ENCODE measurements around the gene WHRN.

Gene WHRN

DNA sequence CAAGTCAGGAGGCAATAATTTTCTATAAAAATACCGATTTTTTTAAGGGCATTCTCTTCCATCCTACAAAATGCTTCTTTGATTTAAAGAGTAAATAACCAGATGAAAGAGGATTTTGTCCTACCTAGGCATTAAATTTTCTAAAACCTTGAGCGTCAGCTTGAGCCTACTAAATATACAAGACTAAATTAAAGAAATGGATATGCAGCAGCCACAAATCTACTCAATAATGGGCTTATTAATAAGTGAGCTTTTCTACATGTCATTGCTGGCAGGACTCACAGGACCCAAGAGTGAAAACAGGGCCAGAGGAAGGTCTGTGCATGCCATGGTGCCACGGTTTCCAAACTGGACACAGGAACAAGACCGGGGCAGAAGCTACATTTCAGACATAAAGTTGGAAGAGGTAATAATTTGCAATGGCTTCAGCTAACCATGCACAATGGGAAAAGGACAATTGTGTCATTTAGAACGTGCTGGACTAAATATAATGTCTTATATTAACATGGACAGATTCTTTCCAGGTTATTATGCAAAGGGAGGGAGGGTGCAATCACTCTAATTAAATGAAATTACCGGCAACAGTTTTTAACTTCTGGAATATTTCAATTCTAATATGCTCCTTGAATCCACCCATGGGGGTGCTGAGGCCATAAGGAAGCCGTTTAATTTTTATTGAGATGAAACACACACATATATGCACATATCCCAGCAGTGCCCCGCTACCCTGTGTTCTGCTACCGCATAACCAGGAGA lies 5.2 kb downstream of the WHRN start:
- H3K4me3 ChIP-seq (ENCODE audit: low read depth, low read length) = no peak overlapping the region
- H3K9me3 ChIP-seq (ENCODE audit: control insufficient read depth, insufficient read depth, low read length) = no peaks in the 10 kb centered on the region
- H3K9ac ChIP-seq (ENCODE audit: low read depth, low read length) = no peak overlapping the region
- H3K27me3 ChIP-seq (ENCODE audit: control insufficient read depth, insufficient read depth, low read length) = peaks cover 8% of the 10 kb centered on the region
- H3K4me1 ChIP-seq (ENCODE audit: control insufficient read depth, insufficient read depth, low read length) = peaks cover 14% of the 10 kb centered on the region
- no peaks in the 10 kb centered on the region for H3K36me3 ChIP-seq (ENCODE audit: control insufficient read depth, insufficient read depth, low read length)

- H3K36me3 ChIP-seq (ENCODE audit: control insufficient read depth, insufficient read depth, low read length) = no peaks in the 10 kb centered on the region
- H3K4me1 ChIP-seq (ENCODE audit: control insufficient read depth, insufficient read depth, low read length) = peaks cover 14% of the 10 kb centered on the region
These were observed 5.7 kb downstream of the WHRN start for GRCh38 chr9:114499528-114499927.

DNA sequence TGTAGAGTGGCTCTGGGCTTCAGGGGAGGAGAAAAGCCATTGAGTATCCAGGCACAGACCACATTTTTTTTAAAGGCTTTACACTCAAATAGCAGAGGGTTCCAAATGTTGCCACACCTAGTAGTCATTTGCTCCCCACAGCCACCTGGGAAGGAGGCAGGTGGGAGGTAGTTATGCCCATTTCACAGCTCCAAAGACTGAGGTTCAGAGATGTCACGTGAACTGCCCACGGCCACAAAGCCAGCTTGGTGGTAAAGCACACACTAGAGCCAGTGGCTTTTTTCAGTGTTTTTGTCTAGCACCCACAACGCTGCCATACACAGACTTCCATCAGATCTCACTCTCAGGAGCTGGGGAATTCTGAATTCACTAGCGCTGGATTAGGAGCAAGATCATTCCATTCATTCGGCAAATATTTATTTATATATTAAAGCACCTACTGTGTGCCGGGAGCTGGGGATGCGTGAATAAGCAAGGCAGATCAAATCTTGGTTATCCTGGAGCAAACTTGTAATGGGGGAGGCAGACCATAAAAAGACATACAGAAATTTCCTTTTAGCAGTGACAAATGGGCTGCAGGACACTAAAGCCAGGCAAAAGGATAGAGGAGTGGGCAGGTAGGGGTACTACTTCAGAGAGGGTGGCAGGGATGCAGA lies 7.4 kb downstream of the WHRN start:
- H3K36me3 ChIP-seq (ENCODE audit: control insufficient read depth, insufficient read depth, low read length) = no peaks in the 10 kb centered on the region
- H3K4me3 ChIP-seq (ENCODE audit: low read depth, low read length) = no peak overlapping the region
- H3K27me3 ChIP-seq (ENCODE audit: control insufficient read depth, insufficient read depth, low read length) = no peaks in the 10 kb centered on the region
- H3K9ac ChIP-seq (ENCODE audit: low read depth, low read length) = no peak overlapping the region
- peaks cover 13% of the 10 kb centered on the region for H3K4me1 ChIP-seq (ENCODE audit: control insufficient read depth, insufficient read depth, low read length)
- no peaks in the 10 kb centered on the region for H3K9me3 ChIP-seq (ENCODE audit: control insufficient read depth, insufficient read depth, low read length)

More at GRCh38 chr9:114499528-114499927, 5.7 kb downstream of the WHRN start:
- no peak overlapping the region for H3K4me3 ChIP-seq (ENCODE audit: low read depth, low read length)
- no peaks in the 10 kb centered on the region for H3K9me3 ChIP-seq (ENCODE audit: control insufficient read depth, insufficient read depth, low read length)
- no peak overlapping the region for H3K9ac ChIP-seq (ENCODE audit: low read depth, low read length)
- peaks cover 8% of the 10 kb centered on the region for H3K27me3 ChIP-seq (ENCODE audit: control insufficient read depth, insufficient read depth, low read length)

DNA sequence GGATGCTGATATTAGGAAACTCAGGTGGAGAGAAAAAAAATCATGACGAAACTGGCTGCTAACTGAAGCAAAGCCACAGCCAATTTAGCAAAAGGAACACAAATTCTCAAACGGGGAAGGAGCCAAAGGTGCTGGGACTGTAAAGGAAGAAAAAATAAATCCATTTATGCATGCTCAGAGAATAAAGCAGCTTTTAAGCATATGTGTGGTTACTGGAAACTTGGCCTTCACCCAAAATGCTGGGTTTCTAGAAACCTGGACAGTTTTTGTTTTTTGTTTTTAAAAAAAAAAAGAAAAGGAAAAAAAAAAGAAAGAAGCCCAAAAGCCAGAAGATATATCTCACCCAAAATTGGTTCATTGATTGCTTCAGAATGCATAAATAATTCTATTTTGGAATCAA lies 8.0 kb downstream of the WHRN start:
- Histone ChIP-seq H3K4me1 (ENCODE audit: control insufficient read depth, insufficient read depth, low read length) (peaks cover 8% of the 10 kb centered on the region), H3K4me3 (ENCODE audit: low read depth, low read length) (no peak overlapping the region), H3K9me3 (ENCODE audit: control insufficient read depth, insufficient read depth, low read length) (no peaks in the 10 kb centered on the region), H3K9ac (ENCODE audit: low read depth, low read length) (no peak overlapping the region), H3K27me3 (ENCODE audit: control insufficient read depth, insufficient read depth, low read length) (no peaks in the 10 kb centered on the region), H3K36me3 (ENCODE audit: control insufficient read depth, insufficient read depth, low read length) (no peaks in the 10 kb centered on the region)

DNA sequence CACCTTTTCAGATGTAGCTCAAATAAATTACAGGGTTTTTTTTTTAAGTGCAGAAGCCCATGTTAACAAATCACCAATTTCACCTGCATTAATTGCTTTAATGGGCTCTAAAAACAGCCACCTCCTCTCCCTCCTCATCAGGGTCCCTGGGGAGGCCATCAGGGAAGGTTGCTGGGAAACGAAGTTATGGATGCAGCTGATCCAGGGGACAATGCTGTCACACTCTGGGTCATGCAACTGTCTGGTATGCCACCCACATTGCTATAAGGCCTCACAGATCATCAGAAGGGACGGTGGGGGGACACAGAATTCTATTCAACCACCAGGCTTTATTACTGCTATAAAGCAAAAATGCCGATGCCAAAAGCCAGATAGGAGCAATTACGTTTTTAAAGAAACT lies 9.3 kb downstream of the WHRN start:
- Histone ChIP-seq H3K9me3 (ENCODE audit: control insufficient read depth, insufficient read depth, low read length) (no peaks in the 10 kb centered on the region), H3K27me3 (ENCODE audit: control insufficient read depth, insufficient read depth, low read length) (no peaks in the 10 kb centered on the region), H3K4me3 (ENCODE audit: low read depth, low read length) (no peak overlapping the region), H3K36me3 (ENCODE audit: control insufficient read depth, insufficient read depth, low read length) (no peaks in the 10 kb centered on the region), H3K4me1 (ENCODE audit: control insufficient read depth, insufficient read depth, low read length) (no peaks in the 10 kb centered on the region), H3K9ac (ENCODE audit: low read depth, low read length) (no peak overlapping the region)

DNA sequence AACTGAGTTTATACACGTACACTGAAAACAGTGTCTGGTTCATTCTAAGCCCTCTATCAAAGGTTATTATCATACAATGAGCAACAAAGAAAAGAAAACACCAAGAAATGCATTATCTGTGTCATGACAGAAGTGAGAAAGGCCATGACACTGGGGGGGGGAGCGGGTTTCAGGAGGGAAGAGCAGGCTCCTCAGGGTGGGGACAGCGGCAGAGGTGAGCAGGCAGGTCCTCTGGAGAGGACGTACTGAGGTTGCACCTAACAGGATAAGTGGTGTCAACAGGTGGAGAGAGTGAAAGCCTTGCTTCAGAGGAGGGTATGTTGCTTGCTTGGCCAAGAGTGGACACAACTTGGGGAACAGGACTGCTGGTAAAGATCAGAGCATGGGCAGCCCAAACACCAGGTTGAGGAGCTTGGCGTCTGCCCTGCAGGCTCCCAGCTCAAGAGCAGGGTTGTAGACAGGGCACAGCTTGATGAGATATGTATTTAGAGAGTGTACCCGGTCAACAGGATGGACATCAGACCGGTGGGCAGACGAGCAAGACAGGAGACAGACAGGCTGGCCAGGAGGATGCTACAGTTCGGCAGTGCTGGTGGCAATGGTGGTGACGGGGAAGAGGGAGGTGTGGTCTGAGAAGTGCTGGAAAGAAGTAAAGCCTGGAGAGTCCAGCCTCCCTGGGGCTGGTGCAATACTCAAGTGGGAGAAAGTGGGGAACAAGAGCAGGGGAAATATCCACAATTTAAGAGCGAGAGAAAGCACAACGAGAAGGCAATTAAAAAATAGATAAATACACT lies 10.3 kb downstream of the WHRN start:
- H3K36me3 ChIP-seq (ENCODE audit: control insufficient read depth, insufficient read depth, low read length) = no peaks in the 10 kb centered on the region
- no peak overlapping the region for H3K4me3 ChIP-seq (ENCODE audit: low read depth, low read length)
- no peak overlapping the region for H3K9ac ChIP-seq (ENCODE audit: low read depth, low read length)
- H3K4me1 ChIP-seq (ENCODE audit: control insufficient read depth, insufficient read depth, low read length) = no peaks in the 10 kb centered on the region
- no peaks in the 10 kb centered on the region for H3K27me3 ChIP-seq (ENCODE audit: control insufficient read depth, insufficient read depth, low read length)
- no peaks in the 10 kb centered on the region for H3K9me3 ChIP-seq (ENCODE audit: control insufficient read depth, insufficient read depth, low read length)

DNA sequence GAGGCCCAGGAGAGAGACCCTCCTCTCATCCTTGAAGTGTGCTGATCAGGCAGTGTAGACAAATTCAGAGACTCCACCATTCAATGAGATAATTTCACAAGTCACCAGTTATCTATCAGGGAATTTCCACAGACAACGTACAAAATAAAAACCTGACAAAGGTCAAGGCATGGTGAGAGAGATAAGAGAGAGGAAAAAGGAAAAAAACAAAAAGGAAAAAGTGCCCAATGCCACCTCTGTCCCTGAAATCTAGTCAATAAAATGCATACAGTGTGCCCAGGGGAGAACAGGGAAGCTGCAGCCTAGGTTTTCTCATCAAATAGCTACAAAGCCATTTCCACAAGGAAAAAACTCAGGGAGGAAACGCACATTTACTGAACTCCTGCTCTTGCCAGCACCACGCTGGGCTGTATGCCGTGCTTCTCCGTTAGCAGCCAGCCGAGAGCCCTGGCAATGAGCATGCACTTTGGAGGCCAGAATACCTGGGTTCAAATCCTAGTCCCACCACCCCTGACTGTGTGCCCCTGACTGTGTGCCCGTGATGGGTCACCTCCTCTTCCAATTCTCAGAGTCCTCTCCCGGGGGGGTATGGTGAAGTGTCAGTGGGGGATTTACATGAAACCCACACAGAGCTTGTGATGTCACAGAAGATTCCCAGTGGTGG lies 11.6 kb downstream of the WHRN start:
- Histone ChIP-seq H3K9ac (ENCODE audit: low read depth, low read length) (no peak overlapping the region), H3K27me3 (ENCODE audit: control insufficient read depth, insufficient read depth, low read length) (no peaks in the 10 kb centered on the region), H3K36me3 (ENCODE audit: control insufficient read depth, insufficient read depth, low read length) (no peaks in the 10 kb centered on the region), H3K9me3 (ENCODE audit: control insufficient read depth, insufficient read depth, low read length) (no peaks in the 10 kb centered on the region), H3K4me1 (ENCODE audit: control insufficient read depth, insufficient read depth, low read length) (no peaks in the 10 kb centered on the region), H3K4me3 (ENCODE audit: low read depth, low read length) (no peak overlapping the region)

- Histone ChIP-seq H3K27me3 (ENCODE audit: control insufficient read depth, insufficient read depth, low read length) (no peaks in the 10 kb centered on the region), H3K4me3 (ENCODE audit: low read depth, low read length) (no peak overlapping the region)
These were observed 12.3 kb downstream of the WHRN start for GRCh38 chr9:114492991-114493390.

DNA sequence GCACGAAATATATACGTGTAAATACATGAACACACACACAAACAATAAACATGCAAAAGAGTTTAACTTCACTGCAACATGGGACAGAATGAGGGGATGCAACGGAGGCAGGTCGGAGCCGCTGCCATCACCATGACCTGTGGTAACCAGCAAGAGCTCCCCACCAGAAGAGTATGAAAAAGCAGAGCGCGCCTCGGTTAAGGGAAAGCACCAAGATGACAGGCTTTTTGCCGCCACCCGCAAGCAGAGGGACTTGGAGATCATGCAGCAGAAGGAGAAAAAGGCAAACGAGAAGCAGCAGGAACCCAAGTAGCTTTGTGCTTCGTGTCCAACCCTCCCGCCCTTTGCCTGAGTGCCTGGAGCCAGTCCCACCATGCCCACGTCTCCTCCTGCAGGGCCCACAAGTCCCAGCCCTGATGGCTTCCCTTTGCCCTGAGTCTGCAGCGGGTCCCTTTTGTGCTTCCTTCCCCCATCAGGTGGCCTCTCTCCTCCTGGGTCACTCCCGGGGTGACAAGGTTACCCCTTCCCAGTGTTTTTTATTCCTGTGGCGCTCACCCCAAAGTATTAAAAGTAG lies 13.8 kb downstream of the WHRN start:
- H3K4me1 ChIP-seq (ENCODE audit: control insufficient read depth, insufficient read depth, low read length) = no peaks in the 10 kb centered on the region

More at GRCh38 chr9:114492991-114493390, 12.3 kb downstream of the WHRN start:
- no peaks in the 10 kb centered on the region for H3K4me1 ChIP-seq (ENCODE audit: control insufficient read depth, insufficient read depth, low read length)
- no peaks in the 10 kb centered on the region for H3K36me3 ChIP-seq (ENCODE audit: control insufficient read depth, insufficient read depth, low read length)
- H3K9me3 ChIP-seq (ENCODE audit: control insufficient read depth, insufficient read depth, low read length) = no peaks in the 10 kb centered on the region
- no peak overlapping the region for H3K9ac ChIP-seq (ENCODE audit: low read depth, low read length)

GRCh38 chr9:114489928-114490327 lies 15.3 kb downstream of the WHRN start:
- no peaks in the 10 kb centered on the region for H3K4me1 ChIP-seq (ENCODE audit: control insufficient read depth, insufficient read depth, low read length)
- no peak overlapping the region for H3K9ac ChIP-seq (ENCODE audit: low read depth, low read length)
- no peak overlapping the region for H3K4me3 ChIP-seq (ENCODE audit: low read depth, low read length)
- no peaks in the 10 kb centered on the region for H3K36me3 ChIP-seq (ENCODE audit: control insufficient read depth, insufficient read depth, low read length)
- H3K27me3 ChIP-seq (ENCODE audit: control insufficient read depth, insufficient read depth, low read length) = no peaks in the 10 kb centered on the region
- no peaks in the 10 kb centered on the region for H3K9me3 ChIP-seq (ENCODE audit: control insufficient read depth, insufficient read depth, low read length)

More for the DNA sequence above, 13.8 kb downstream of the WHRN start:
- Histone ChIP-seq H3K9ac (ENCODE audit: low read depth, low read length) (no peak overlapping the region), H3K27me3 (ENCODE audit: control insufficient read depth, insufficient read depth, low read length) (no peaks in the 10 kb centered on the region), H3K36me3 (ENCODE audit: control insufficient read depth, insufficient read depth, low read length) (no peaks in the 10 kb centered on the region), H3K4me3 (ENCODE audit: low read depth, low read length) (no peak overlapping the region), H3K9me3 (ENCODE audit: control insufficient read depth, insufficient read depth, low read length) (no peaks in the 10 kb centered on the region)

DNA sequence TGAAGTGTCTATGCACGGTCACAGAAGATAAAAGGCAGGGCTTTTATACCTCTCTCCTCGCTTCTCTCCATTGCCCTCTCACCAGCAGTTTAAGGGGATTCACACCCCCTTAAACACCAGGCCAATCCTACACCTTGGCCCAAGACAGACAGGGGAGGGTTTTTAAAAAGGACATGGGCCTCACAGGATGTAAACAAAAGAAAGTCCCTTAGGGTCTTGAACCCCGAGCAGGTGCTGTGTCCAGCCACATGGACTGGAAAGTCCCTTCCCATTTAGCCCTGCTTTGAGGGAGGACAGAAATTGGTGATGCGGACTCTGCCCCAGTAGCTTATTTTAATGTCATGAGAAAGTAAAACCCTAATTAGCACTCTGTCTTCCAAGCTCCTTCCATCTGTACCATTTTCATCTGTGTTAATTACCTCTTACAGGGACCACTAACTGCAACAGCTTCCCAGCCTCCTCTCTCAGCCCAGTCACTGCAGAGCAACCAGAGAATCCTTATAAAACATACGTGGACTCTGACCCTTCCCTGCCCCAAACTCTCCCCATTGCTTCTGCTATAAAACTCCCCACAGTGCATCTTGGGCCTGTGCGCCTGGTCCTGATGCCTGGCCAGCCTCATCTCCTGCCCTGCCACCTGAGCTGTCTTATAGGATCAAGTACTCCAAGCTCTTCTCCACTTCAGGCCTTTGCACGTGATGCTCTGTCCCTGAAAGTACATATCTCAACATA lies 16.7 kb downstream of the WHRN start:
- Histone ChIP-seq H3K9me3 (ENCODE audit: control insufficient read depth, insufficient read depth, low read length) (no peaks in the 10 kb centered on the region), H3K27me3 (ENCODE audit: control insufficient read depth, insufficient read depth, low read length) (no peaks in the 10 kb centered on the region), H3K4me3 (ENCODE audit: low read depth, low read length) (no peak overlapping the region), H3K36me3 (ENCODE audit: control insufficient read depth, insufficient read depth, low read length) (no peaks in the 10 kb centered on the region), H3K4me1 (ENCODE audit: control insufficient read depth, insufficient read depth, low read length) (no peaks in the 10 kb centered on the region), H3K9ac (ENCODE audit: low read depth, low read length) (no peak overlapping the region)

Measured in iPS-15b (cell line).